Rectal smooth muscle tissue (tissue), 1 donor: Measurements from ENCODE around the gene TJP2.

Experiments
- H3K27ac ChIP-seq: one replicate; pipeline ENCODE4 v1.7.0; 2013; ENCODE audit warnings: low read depth, low read length, inconsistent platforms
- H3K27me3 ChIP-seq: one replicate; pipeline ENCODE4 v1.7.0; 2013; ENCODE audit warnings: low read length; ENCODE audit not compliant: control insufficient read depth, insufficient read depth
- H3K36me3 ChIP-seq: one replicate; pipeline ENCODE4 v1.7.0; 2013; ENCODE audit warnings: low read length; ENCODE audit not compliant: control insufficient read depth, insufficient read depth
- H3K4me1 ChIP-seq: one replicate; pipeline ENCODE4 v1.7.0; 2013; ENCODE audit warnings: low read length; ENCODE audit not compliant: control insufficient read depth, insufficient read depth
- H3K4me3 ChIP-seq: one replicate; pipeline ENCODE4 v1.7.0; 2013; ENCODE audit warnings: low read length
- H3K9ac ChIP-seq: one replicate; pipeline ENCODE4 v1.7.0; 2013; ENCODE audit warnings: low read length

The TJP2 gene

GRCh38 chr9:69313175-69313574 is 139.1 kb downstream of the TJP2 start:
- Histone ChIP-seq H3K4me3 (no peak overlapping the region), H3K27me3 (no peaks in the 10 kb centered on the region), H3K36me3 (no peaks in the 10 kb centered on the region), H3K27ac (no peak overlapping the region), H3K4me1 (peaks cover 2% of the 10 kb centered on the region), H3K9ac (no peak overlapping the region)

DNA sequence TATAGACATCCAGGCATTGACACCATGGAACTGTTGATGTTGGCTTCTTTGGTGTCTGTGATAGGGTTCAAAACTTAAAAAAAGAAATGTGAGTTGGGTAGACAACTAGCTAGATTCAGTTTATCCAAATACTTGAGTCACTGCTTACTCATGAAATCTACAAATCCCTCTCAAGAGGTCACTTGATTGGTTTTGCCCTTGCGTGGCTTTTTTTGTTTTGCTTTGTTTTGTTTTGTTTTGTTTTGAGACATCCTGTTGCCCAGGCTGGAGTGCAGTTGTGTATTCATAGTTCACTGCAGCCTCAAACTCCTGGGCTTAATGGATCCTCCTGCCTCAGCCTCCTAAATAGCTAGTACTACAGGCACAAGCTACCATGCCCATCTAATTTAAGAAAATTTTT is 140.5 kb downstream of the TJP2 start:
- Histone ChIP-seq H3K4me1 (no peaks in the 10 kb centered on the region), H3K9ac (no peak overlapping the region), H3K36me3 (no peaks in the 10 kb centered on the region), H3K27me3 (no peaks in the 10 kb centered on the region), H3K4me3 (no peak overlapping the region), H3K27ac (no peak overlapping the region)

- Histone ChIP-seq H3K4me3 (no peak overlapping the region), H3K9ac (no peak overlapping the region), H3K36me3 (no peaks in the 10 kb centered on the region)
These were observed 143.0 kb downstream of the TJP2 start for GRCh38 chr9:69317081-69317480.

GRCh38 chr9:69317894-69318293 is 143.8 kb downstream of the TJP2 start:
- Histone ChIP-seq H3K27me3 (no peaks in the 10 kb centered on the region), H3K36me3 (no peaks in the 10 kb centered on the region), H3K27ac (no peak overlapping the region), H3K4me3 (no peak overlapping the region), H3K9ac (no peak overlapping the region), H3K4me1 (no peaks in the 10 kb centered on the region)

More at GRCh38 chr9:69317081-69317480, 143.0 kb downstream of the TJP2 start:
- Histone ChIP-seq H3K27ac (no peak overlapping the region), H3K4me1 (no peaks in the 10 kb centered on the region), H3K27me3 (no peaks in the 10 kb centered on the region)

DNA sequence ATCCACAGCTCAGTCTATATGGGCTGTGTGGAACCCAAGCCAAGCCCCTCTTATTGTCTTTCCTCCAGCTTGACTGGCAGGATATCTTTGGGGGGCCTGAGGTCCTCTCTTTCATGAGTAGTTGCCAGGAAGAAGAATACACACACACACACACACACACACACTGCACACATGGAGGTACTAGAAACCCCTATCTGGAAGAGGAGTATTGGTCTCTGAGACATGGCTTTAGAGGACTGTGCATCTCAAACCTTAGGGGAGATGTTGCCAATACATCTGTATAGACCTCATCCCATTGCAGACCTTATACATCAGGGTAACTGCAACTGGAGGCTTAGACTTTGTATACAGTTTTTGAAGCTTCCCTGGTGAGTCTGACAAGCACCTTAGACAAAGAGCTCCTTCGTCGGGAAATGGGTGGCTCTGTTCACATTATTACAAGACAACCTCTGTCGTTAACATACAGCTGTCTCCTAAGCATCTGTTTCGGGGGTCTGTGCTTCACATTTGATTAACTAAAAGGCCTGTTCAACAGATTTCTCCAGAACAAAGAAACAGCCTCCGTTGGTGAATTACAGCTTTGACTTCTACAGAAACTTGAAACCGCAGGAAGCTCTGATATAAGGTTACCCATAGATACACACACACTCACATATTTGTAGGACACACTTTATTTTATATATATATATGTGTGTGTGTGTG is 145.4 kb downstream of the TJP2 start:
- no peaks in the 10 kb centered on the region for H3K36me3 ChIP-seq
- H3K4me1 ChIP-seq: no peaks in the 10 kb centered on the region
- H3K9ac ChIP-seq: no peak overlapping the region
- H3K27ac ChIP-seq: no peak overlapping the region
- H3K27me3 ChIP-seq: no peaks in the 10 kb centered on the region
- H3K4me3 ChIP-seq: no peak overlapping the region

GRCh38 chr9:69322256-69322655 is 148.2 kb downstream of the TJP2 start:
- no peaks in the 10 kb centered on the region for H3K27me3 ChIP-seq
- H3K9ac ChIP-seq: no peak overlapping the region
- no peaks in the 10 kb centered on the region for H3K36me3 ChIP-seq
- no peaks in the 10 kb centered on the region for H3K4me1 ChIP-seq
- H3K27ac ChIP-seq: no peak overlapping the region
- no peak overlapping the region for H3K4me3 ChIP-seq

DNA sequence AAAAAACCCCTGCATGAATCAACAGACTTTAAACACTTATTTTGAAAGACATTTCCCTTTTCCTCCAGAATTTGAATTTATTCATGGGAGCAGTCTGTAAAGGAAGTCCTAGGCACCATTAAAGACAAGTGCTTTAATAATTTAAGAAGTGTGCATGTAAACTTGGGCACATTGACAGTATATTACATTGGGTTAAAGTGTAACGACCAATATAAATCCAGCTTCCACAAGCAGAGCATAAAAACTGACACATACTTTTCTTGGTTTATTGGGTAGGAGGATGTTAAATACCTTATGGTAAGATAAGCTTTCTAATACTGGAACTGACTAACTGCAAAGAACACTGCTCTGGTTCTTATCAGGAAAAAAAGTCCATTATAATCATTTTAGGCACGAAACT is 149.8 kb downstream of the TJP2 start:
- H3K4me3 ChIP-seq: no peak overlapping the region
- no peaks in the 10 kb centered on the region for H3K4me1 ChIP-seq
- H3K27me3 ChIP-seq: no peaks in the 10 kb centered on the region
- H3K36me3 ChIP-seq: no peaks in the 10 kb centered on the region
- no peak overlapping the region for H3K9ac ChIP-seq
- no peak overlapping the region for H3K27ac ChIP-seq
